ENCODE data around the gene XRN1. TPM values are rescaled to one million over a fixed set of nuclear protein-coding genes. Genes with fewer than 3 reads are reported as not detected.

XRN1 gene
- total RNA-seq, 4 donors from 2014 or later: 23.4 to 48.1 (median 41.2) TPM

DNA sequence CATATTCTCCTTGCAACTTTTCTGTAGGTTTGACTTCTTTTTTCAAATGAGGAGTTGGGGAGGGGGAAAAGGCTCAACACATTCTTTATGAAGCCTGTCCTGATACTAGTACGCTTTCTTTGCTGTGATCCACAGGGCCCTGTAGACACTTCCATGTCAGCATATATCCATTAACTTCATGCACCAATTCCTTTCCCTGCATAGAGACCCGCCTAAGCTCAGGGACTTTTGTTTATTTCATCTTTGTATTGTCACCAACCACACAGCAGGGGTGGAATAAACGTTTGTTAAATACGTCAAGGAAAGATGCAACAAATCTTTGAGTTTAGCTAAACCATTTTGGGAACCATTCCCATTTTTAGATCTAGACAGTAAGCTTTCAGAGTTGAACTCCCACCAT, 179.4 kb downstream of the XRN1 start:
- Histone ChIP-seq H3K9me3 (peaks cover 0 to 5% (median 0%) of the 10 kb centered on the region in 4 donors), H3K27ac (no peak overlapping the region), H3K36me3 (no peaks in the 10 kb centered on the region), H3K4me3 (no peak overlapping the region), H3K27me3 (no peaks in the 10 kb centered on the region), H3K4me1 (peaks cover 0 to 7% (median under 1%) of the 10 kb centered on the region in 4 donors)
- 70 to 72% methylated on average over 4 of the region's 4 CpGs for WGBS, 2 donors
- TF ChIP-seq CTCF (IDR thresholded peaks at IDR 0.05): no peak
- TF ChIP-seq EP300 (IDR thresholded peaks at IDR 0.05): no peak
- TF ChIP-seq POLR2A (IDR thresholded peaks at IDR 0.05): no peak
- no peak for DNase-seq (ENCODE audit: low spot score in 2 of 2)

- no peak for TF ChIP-seq EP300 (IDR thresholded peaks at IDR 0.05)
- no peak for TF ChIP-seq POLR2A (IDR thresholded peaks at IDR 0.05)
- TF ChIP-seq CTCF (IDR thresholded peaks at IDR 0.05): no peak
- Histone ChIP-seq H3K4me1 (no peaks in the 10 kb centered on the region), H3K27ac (no peak overlapping the region), H3K36me3 (no peaks in the 10 kb centered on the region), H3K4me3 (no peak overlapping the region), H3K9me3 (peaks cover 0 to 9% (median 0%) of the 10 kb centered on the region in 4 donors), H3K27me3 (no peaks in the 10 kb centered on the region)
- WGBS, 2 donors: 84 to 96% methylated on average over 2 of the region's 2 CpGs
- no peak for DNase-seq (ENCODE audit: low spot score in 2 of 2)
Observed at GRCh38 chr3:142267269-142267668, 180.6 kb downstream of the XRN1 start.

GRCh38 chr3:142263112-142263511, 184.7 kb downstream of the XRN1 start:
- TF ChIP-seq CTCF (IDR thresholded peaks at IDR 0.05) (no peak), EP300 (IDR thresholded peaks at IDR 0.05) (no peak), POLR2A (IDR thresholded peaks at IDR 0.05) (no peak)
- no peaks in the 10 kb centered on the region for H3K36me3 ChIP-seq
- no peak for DNase-seq (ENCODE audit: low spot score in 2 of 2)
- H3K4me3 ChIP-seq: no peak overlapping the region
- peaks cover 0 to 3% (median 0%) of the 10 kb centered on the region in 4 donors for H3K4me1 ChIP-seq
- WGBS, 2 donors: 55 to 73% methylated on average over 2 of the region's 2 CpGs
- H3K27me3 ChIP-seq: no peaks in the 10 kb centered on the region
- H3K9me3 ChIP-seq: peaks cover 0 to 18% (median 0%) of the 10 kb centered on the region in 4 donors
- no peak overlapping the region for H3K27ac ChIP-seq

GRCh38 chr3:142259359-142259758, 188.5 kb downstream of the XRN1 start:
- DNase-seq (ENCODE audit: low spot score in 2 of 2): no peak
- no peak overlapping the region for H3K4me3 ChIP-seq
- H3K4me1 ChIP-seq: peaks cover 0 to 3% (median 0%) of the 10 kb centered on the region in 4 donors
- H3K9me3 ChIP-seq: peaks cover 0 to 28% (median 0%) of the 10 kb centered on the region in 4 donors
- 20 to 27% methylated on average over 3 of the region's 3 CpGs for WGBS, 2 donors
- no peaks in the 10 kb centered on the region for H3K27me3 ChIP-seq
- no peak overlapping the region for H3K27ac ChIP-seq
- H3K36me3 ChIP-seq: no peaks in the 10 kb centered on the region
- TF ChIP-seq EP300 (IDR thresholded peaks at IDR 0.05) (no peak), POLR2A (IDR thresholded peaks at IDR 0.05) (no peak)

DNA sequence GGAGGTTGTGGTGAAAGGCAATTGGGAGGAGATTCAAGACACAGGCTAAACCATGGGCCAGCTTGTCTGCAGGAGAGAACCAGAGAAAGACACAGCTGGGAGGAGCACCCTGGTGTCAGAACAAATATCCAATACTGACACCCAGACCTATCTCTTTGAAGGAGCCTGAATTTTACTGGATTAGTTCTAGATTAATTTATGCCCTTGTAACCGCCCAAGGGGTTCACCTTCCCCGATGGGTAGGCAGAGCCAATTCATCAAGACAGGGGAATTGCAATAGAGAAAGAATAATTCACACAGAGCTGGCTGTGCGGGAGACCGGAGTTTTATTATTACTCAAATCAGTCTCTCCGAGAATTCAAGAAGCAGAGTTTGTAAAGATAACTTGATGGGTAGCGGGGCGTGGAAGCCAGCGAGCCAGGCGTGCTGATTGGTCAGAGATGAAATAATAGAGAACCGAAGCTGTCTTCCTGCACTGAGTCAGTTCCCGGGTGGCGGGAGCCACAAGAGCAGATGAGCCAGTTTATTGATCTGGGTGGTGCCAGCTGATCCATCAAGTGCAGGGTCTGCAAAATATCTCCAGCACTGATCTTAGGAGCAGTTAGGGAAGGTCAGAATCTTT, 191.0 kb downstream of the XRN1 start:
- WGBS, 2 donors: 94 to 95% methylated on average over 12 of the region's 12 CpGs
- Histone ChIP-seq H3K4me3 (no peak overlapping the region), H3K27me3 (no peaks in the 10 kb centered on the region), H3K27ac (no peak overlapping the region), H3K4me1 (peaks cover 0 to 3% (median 0%) of the 10 kb centered on the region in 4 donors), H3K9me3 (peaks cover 0 to 40% (median 0%) of the 10 kb centered on the region in 4 donors), H3K36me3 (no peaks in the 10 kb centered on the region)
- no peak for TF ChIP-seq CTCF (IDR thresholded peaks at IDR 0.05)
- no peak for TF ChIP-seq POLR2A (IDR thresholded peaks at IDR 0.05)
- no peak for TF ChIP-seq EP300 (IDR thresholded peaks at IDR 0.05)
- DNase-seq (ENCODE audit: low spot score in 2 of 2): no peak

Small RNA genes lying within 50 kb of the gene (small RNA-seq; reads per million reads assigned to genes)
- gene RNU1-100P: not detected
- not detected for gene RNU6-1294P

Other genes starting within 250 kb of the XRN1 start
- 10 to 100 TPM; 27.8 to 42.0 (median 32.1) TPM for gene GK5, start 222.5 kb downstream of the XRN1 start, total RNA-seq
- 10 to 100 TPM; 20.8 to 43.3 (median 31.6) TPM for gene ATR, start 130.7 kb upstream of the XRN1 start, total RNA-seq
- gene PLS1, start 148.4 kb upstream of the XRN1 start, total RNA-seq: 1 to 10 TPM in 1 of 4 donors, under 1 TPM in 2, not detected in 1; 0.66 to 3.6 (median 0.90) TPM